K562 (cell line): Measurements from ENCODE around the gene MAP3K20. TPM values are rescaled to one million over a fixed set of nuclear protein-coding genes. Genes with fewer than 3 reads are reported as not detected.

ENCODE experiments used
- ATAC-seq: fragments of 200-7000 bp; cut with Tn5 transposase; 3 replicates; pipeline ENCODE4 v1.9.1; 2020; ENCODE audit warnings: moderate library complexity
- BruUV-seq: library from RNA; stranded (reverse); fragments of 400-500 nt; replicated peaks from 2 replicates; lab custom pipeline; 2021; lab: Mats Ljungman, UMichigan
- CTCF ChIA-PET: fragments of 300-600 bp; formaldehyde crosslinking; extraction: SDS; loops from one replicate; lab custom pipeline; 2021; ENCODE audit warnings: low intra/inter-chr PET ratio; lab: Yijun Ruan, JAX
- POLR2A ChIA-PET: fragments of 300-600, 350-650 bp; sonication (Branson Sonifier 250); formaldehyde crosslinking; extraction: SDS; loops from one replicate; lab custom pipeline; 2021; ENCODE audit warnings: antibody characterized with exemption, inconsistent platforms; lab: Yijun Ruan, JAX
- DNase-seq, 4 experiments: peaks; one replicate each; pipeline versions ENCODE4 v3.0.0 to v3.0.0-alpha.2; 2011 to 2018; ENCODE audit warnings: low spot score in 3 of 4, mixed read lengths in 3 of 4; ENCODE audit errors: extremely low read depth in 1 of 4
- FAIRE-seq: peaks from 2 replicates; lab custom pipeline; 2011; peaks lifted over from hg19 to GRCh38; lab: Jason Lieb, UNC
- H2AFZ ChIP-seq: 2 replicates; pipeline ENCODE4 v1.6.0; 2011; ENCODE audit warnings: low read depth, low read length, control low read depth, inconsistent platforms
- H3K27ac ChIP-seq: fragments of 200-600 bp; 3 replicates; pipeline ENCODE4 v1.8.0; 2011; ENCODE audit warnings: low read depth, mild to moderate bottlenecking, control low read depth, inconsistent platforms, low read length, moderate library complexity, mixed read lengths; ENCODE audit errors: extremely low read depth
- H3K27me3 ChIP-seq, 2 experiments: fragments of 300-600 bp in 1 of 2; 2 replicates in 1 of 2; 3 replicates in 1 of 2; pipeline versions ENCODE4 v1.6.0 to v1.8.0; 2011; ENCODE audit warnings: inconsistent platforms in 2 of 2, low read length in 2 of 2, mild to moderate bottlenecking in 1 of 2, mixed read lengths in 1 of 2, moderate library complexity in 1 of 2; ENCODE audit not compliant: control insufficient read depth in 2 of 2, insufficient read depth in 2 of 2
- H3K36me3 ChIP-seq: fragments of 300-600 bp; 3 replicates; pipeline ENCODE4 v1.8.0; 2011; ENCODE audit warnings: mild to moderate bottlenecking, low read length, inconsistent platforms; ENCODE audit not compliant: control insufficient read depth, insufficient read depth
- H3K4me1 ChIP-seq, 2 experiments: fragments of 200-600 bp in 1 of 2; replicated peaks in 1 of 2; 2 replicates in 1 of 2; 3 replicates in 1 of 2; pipeline versions ENCODE4 v1.5.1 to v1.8.0; 2011; ENCODE audit warnings: inconsistent platforms in 2 of 2, low read length in 2 of 2, mild to moderate bottlenecking in 1 of 2, mixed read lengths in 1 of 2, moderate library complexity in 1 of 2; ENCODE audit not compliant: control insufficient read depth in 2 of 2, insufficient read depth in 2 of 2
- H3K4me2 ChIP-seq: 2 replicates; pipeline ENCODE4 v1.6.1; 2011; ENCODE audit warnings: low read length, control low read depth, inconsistent platforms, mixed read lengths; ENCODE audit not compliant: insufficient read depth
- H3K4me3 ChIP-seq: fragments of 200-600 bp; sonication (generic), shearing (Covaris generic); 2 replicates; pipeline ENCODE4 v1.5.1; 2016; ENCODE audit warnings: control low read depth, inconsistent platforms
- H3K79me2 ChIP-seq: fragments of 200-600 bp; 3 replicates; pipeline ENCODE4 v1.8.0; 2011; ENCODE audit warnings: low read length, inconsistent platforms; ENCODE audit not compliant: control insufficient read depth, insufficient read depth
- H3K9ac ChIP-seq, 2 experiments: 2 replicates each; pipeline versions ENCODE4 v1.6.0 to v1.6.1; 2011; ENCODE audit warnings: low read depth in 2 of 2, low read length in 2 of 2, control low read depth in 1 of 2, inconsistent platforms in 1 of 2, mild to moderate bottlenecking in 1 of 2, mixed read lengths in 1 of 2; ENCODE audit not compliant: insufficient read depth in 1 of 2
- H3K9me1 ChIP-seq: one replicate; pipeline ENCODE4 v1.6.0; 2011; ENCODE audit warnings: inconsistent platforms, mild to moderate bottlenecking, low read length, moderate library complexity; ENCODE audit not compliant: control insufficient read depth, insufficient read depth
- H3K9me3 ChIP-seq: replicated peaks from 2 replicates; pipeline ENCODE4 v1.5.1; 2011; ENCODE audit warnings: low read depth, low read length, inconsistent platforms; ENCODE audit not compliant: control insufficient read depth, insufficient read depth
- H4K20me1 ChIP-seq: replicated peaks from 2 replicates; pipeline ENCODE4 v1.6.1; 2011; ENCODE audit warnings: low read length, inconsistent platforms, mixed read lengths; ENCODE audit not compliant: control insufficient read depth, insufficient read depth
- C11orf30 ChIP-seq: fragments of 450-650 bp; IDR thresholded peaks from 2 replicates; pipeline ENCODE4 v1.6.1; 2016; ENCODE audit warnings: low read depth, mild to moderate bottlenecking
- DPF2 ChIP-seq: fragments of 450-650 bp; IDR thresholded peaks from 2 replicates; pipeline ENCODE4 v1.6.1; 2016
- FIP1L1 ChIP-seq: fragments of 200-400 bp; formaldehyde crosslinking; IDR thresholded peaks from 2 replicates; pipeline ENCODE4 v1.6.1; 2018; ENCODE audit warnings: mild to moderate bottlenecking, low read depth, low read length; ENCODE audit not compliant: poor library complexity, severe bottlenecking
- FOXK2 ChIP-seq, 2 experiments: fragments of 450-650 bp; IDR thresholded peaks in 1 of 2; conservative IDR thresholded peaks in 1 of 2; 2 replicates each; pipeline ENCODE4 v1.6.1; 2016; ENCODE audit warnings: low read depth in 2 of 2, mild to moderate bottlenecking in 1 of 2
- GABPB1 ChIP-seq: sonication (generic); formaldehyde crosslinking; IDR thresholded peaks from 2 replicates; pipeline ENCODE4 v1.8.0; 2022; ENCODE audit warnings: mild to moderate bottlenecking, missing genetic modification reagents
- KAT2B ChIP-seq: IDR thresholded peaks from one replicate; pipeline ENCODE4 v1.6.1; 2012; ENCODE audit warnings: low read depth, mild to moderate bottlenecking, control low read depth, inconsistent platforms, low read length, moderate library complexity
- LEF1 ChIP-seq: fragments of 450-650 bp; IDR thresholded peaks from 2 replicates; pipeline ENCODE4 v1.6.1; 2016; ENCODE audit warnings: mild to moderate bottlenecking
- MCM3 ChIP-seq: fragments of 450-650 bp; IDR thresholded peaks from 2 replicates; pipeline ENCODE4 v1.6.1; 2016
- MIER1 ChIP-seq: fragments of 450-650 bp; IDR thresholded peaks from 2 replicates; pipeline ENCODE4 v1.6.1; 2016; ENCODE audit warnings: antibody characterized with exemption, mild to moderate bottlenecking, low read depth
- NFIX ChIP-seq: fragments of 250-450 bp; sonication (Bioruptor Pico); IDR thresholded peaks from 2 replicates; pipeline ENCODE4 v1.4.0; 2020; ENCODE audit warnings: low read depth, mild to moderate bottlenecking, moderate library complexity
- PHF20 ChIP-seq: fragments of 450-650 bp; IDR thresholded peaks from 2 replicates; pipeline ENCODE4 v1.6.1; 2018; ENCODE audit not compliant: partially characterized antibody
- SMAD4 ChIP-seq: fragments of 250-450 bp; sonication (Bioruptor Pico); conservative IDR thresholded peaks from 2 replicates; pipeline ENCODE4 v1.8.0; 2021; ENCODE audit warnings: inconsistent platforms, mild to moderate bottlenecking, moderate library complexity
- SRSF1 ChIP-seq: fragments of 200-400 bp; formaldehyde crosslinking; IDR thresholded peaks from 2 replicates; pipeline ENCODE4 v1.6.1; 2017; ENCODE audit warnings: mild to moderate bottlenecking, low read depth, low read length, moderate library complexity
- TCF7 ChIP-seq: sonication (generic); IDR thresholded peaks from 2 replicates; pipeline ENCODE4 v1.6.1; 2016; ENCODE audit warnings: antibody characterized with exemption, borderline replicate concordance
- ZNF121 ChIP-seq: sonication (generic); formaldehyde crosslinking; conservative IDR thresholded peaks from 2 replicates; pipeline ENCODE4 v1.8.0; 2022; ENCODE audit warnings: missing genetic modification reagents
- ZNF124 ChIP-seq: sonication (generic); formaldehyde crosslinking; IDR thresholded peaks from 2 replicates; pipeline ENCODE4 v1.8.1; 2022; ENCODE audit warnings: missing genetic modification reagents
- ZNF79 ChIP-seq: fragments of 250-450 bp; sonication (Bioruptor Pico); IDR thresholded peaks from 2 replicates; pipeline ENCODE4 v1.4.0; 2020; ENCODE audit warnings: low read depth, mild to moderate bottlenecking, moderate library complexity
- ZSCAN32 ChIP-seq: fragments of 450-650 bp; formaldehyde crosslinking; IDR thresholded peaks from 2 replicates; pipeline ENCODE4 v1.4.0; 2020; ENCODE audit warnings: mild to moderate bottlenecking, moderate library complexity
- ZZZ3 ChIP-seq: fragments of 450-650 bp; IDR thresholded peaks from 2 replicates; pipeline ENCODE4 v1.6.1; 2016; ENCODE audit warnings: antibody characterized with exemption, mild to moderate bottlenecking, moderate library complexity
- WGBS: fragments of 100-300 bp; shearing (Covaris generic); methylation state at CpG from one replicate; pipeline ENCODE4 v1.1.6; 2016; ENCODE audit warnings: low coverage, mixed read lengths; ENCODE audit not compliant: insufficient coverage; ENCODE audit errors: missing lambda C conversion rate; 5-methylcytosine and 5-hydroxymethylcytosine counted together
- in situ Hi-C: fragments of 300-500 bp; cut with MboI; formaldehyde crosslinking; loops from 4 replicates; pipeline ENCODE4 v1.15.0; 2018; ENCODE audit warnings: inconsistent platforms, mixed read lengths
- intact Hi-C: fragments of 100-400 bp; cut with micrococcal nuclease; formaldehyde crosslinking; loops from 2 replicates; pipeline ENCODE4 v1.14.2; 2022
- polyA plus RNA-seq, 8 experiments: library from polyadenylated mRNA; depleted of rRNA in 4 of 8; stranded (reverse) in 5 of 8; unstranded in 3 of 8; fragments of >200 nt; fragmentation: Nextera tagmentation in 2 of 8; fragmentation: Illumina TruSeq in 1 of 8; extraction: Ambion mirVana in 2 of 8; extraction: Trizol in 1 of 8; gene quantifications; 2 replicates each; pipeline versions ENCODE4 v1.2.1 to v1.2.3, GENCODE V29; 2011 to 2014; ENCODE audit warnings: inconsistent platforms in 1 of 8, missing spikeins in 1 of 8
- total RNA-seq, 7 experiments: library from RNA; depleted of rRNA in 6 of 7; stranded (reverse); fragments of >200 nt in 6 of 7; fragmentation: Illumina TruSeq in 2 of 7; extraction: Trizol in 2 of 7; gene quantifications; 2 replicates each; pipeline versions ENCODE4 v1.2.1 to v1.2.3, GENCODE V29; 2011 to 2021; ENCODE audit warnings: low replicate concordance in 1 of 7

Gene MAP3K20
- total and polyA plus RNA-seq, 9 of the 15 experiments (the other 6 are each of a cell fraction or from before 2014, with no cell fraction given) = 9.8 to 34.2 (median 27.3) TPM

GRCh38 chr2:173079973-173080860, 4.6 kb downstream of the MAP3K20 start:
- Histone ChIP-seq H3K9me3 (no peaks in the 10 kb centered on the region), H3K27ac (no peak overlapping the region), H3K27me3 (no peaks in the 10 kb centered on the region), H3K9me1 (no peaks in the 10 kb centered on the region), H3K79me2 (peaks cover 90% of the 10 kb centered on the region), H3K4me3 (no peak overlapping the region), H3K4me1 (peaks cover 15% of the 10 kb centered on the region in 2 experiments; a peak in 4 of 5 replicates), H3K9ac (no peak overlapping the region), H3K4me2 (no peak overlapping the region), H2AFZ (no peak overlapping the region), H4K20me1 (no peaks in the 10 kb centered on the region), H3K36me3 (peaks cover 4% of the 10 kb centered on the region; the same call in 1 of the 3 replicates)
- in situ Hi-C loops = no loop called here
- no peak for TF ChIP-seq FOXK2 (conservative IDR thresholded peaks at IDR 0.05 in 1 of 2, IDR thresholded peaks at IDR 0.05 in 1 of 2; ENCODE audit: low read depth in 2 of 2)
- no peak for TF ChIP-seq GABPB1 (CRISPR knock-in tag)
- TF ChIP-seq ZNF79 (CRISPR knock-in tag) = no peak
- no peak for TF ChIP-seq MIER1
- no peak for TF ChIP-seq TCF7
- no peak for TF ChIP-seq SRSF1
- TF ChIP-seq DPF2 = no peak
- no peak for TF ChIP-seq C11orf30
- no peak for TF ChIP-seq ZNF124
- TF ChIP-seq ZNF121 (CRISPR knock-in tag) = no peak
- no peak for TF ChIP-seq KAT2B
- no peak for TF ChIP-seq ZSCAN32
- TF ChIP-seq LEF1 = no peak
- no peak for TF ChIP-seq MCM3
- no peak for TF ChIP-seq SMAD4
- no peak for TF ChIP-seq ZZZ3
- TF ChIP-seq PHF20 = no peak
- no peak for TF ChIP-seq NFIX (CRISPR knock-in tag)
- TF ChIP-seq FIP1L1 = no peak
- intact Hi-C loops = no loop called here
- 86% methylated on average over 6 of the region's 6 CpGs for WGBS
- ATAC-seq (no peak), FAIRE-seq (no peak), DNase-seq (no peak)
- CTCF ChIA-PET = interaction anchor here (0.6 kb wide), 1 partner anchor 488 kb away, joined by 3 read pairs; no protein-coding TSS in a partner anchor
- no TSS peak for BruUV-seq
- POLR2A ChIA-PET = interaction anchor here (0.6 to 5.2 kb wide), 2 partner anchors 11 to 1017 kb away, joined by 3 to 51 read pairs; no protein-coding TSS in a partner anchor
